NCI-H2227 (cell line): Measurements from ENCODE around the gene CSTB.
A peak's percentile ranks its signal among the peaks of the same experiment; 100 is the strongest.

ENCODE experiments used
- DNase-seq: peaks from one replicate; lab custom pipeline; 2025; ENCODE audit not compliant: unreplicated experiment; lab: John Stamatoyannopoulos, UW

CSTB gene

DNA sequence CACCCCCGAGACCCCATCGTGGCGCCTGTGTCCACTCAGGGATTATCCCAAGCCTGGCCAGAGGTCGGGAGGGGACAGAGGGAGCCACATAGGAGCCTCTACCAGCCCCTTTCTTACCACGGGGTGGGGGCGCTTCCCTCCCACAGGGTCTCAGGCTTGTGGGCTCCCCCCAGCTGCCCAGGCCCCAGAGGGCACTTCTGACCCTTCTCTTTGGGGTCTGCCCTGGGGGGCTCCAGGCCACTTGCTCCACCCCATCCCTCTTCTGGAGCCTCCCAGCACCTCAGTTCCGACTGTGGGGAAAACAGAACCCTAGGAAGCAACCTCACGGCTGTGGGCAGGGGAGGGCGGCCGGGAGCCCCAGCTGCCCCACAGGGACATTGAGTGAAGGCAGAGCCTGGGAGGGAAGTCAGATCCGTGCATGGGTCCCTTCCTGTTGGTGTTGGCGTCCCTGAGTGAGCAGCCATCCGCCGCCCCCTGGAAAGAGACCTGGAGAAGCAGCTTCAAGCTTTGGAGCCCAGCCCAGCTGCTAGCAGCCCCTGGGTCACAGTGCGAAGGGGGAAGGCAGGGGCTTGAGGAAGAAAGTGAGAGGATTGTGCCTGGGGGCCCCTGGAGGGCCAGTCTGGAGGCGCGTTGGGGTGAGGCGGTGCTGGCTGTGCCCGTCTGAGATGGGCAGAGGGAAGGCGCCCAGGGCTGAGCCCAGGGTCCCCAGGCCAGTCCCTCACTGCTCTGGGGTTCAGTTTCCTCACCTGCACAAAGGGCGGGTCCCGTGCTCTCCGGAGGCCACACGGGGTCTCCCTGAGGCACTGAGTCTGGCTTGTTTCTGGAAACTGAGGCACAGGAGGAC, 35.4 kb upstream of the CSTB start:
- no peak for DNase-seq

DNA sequence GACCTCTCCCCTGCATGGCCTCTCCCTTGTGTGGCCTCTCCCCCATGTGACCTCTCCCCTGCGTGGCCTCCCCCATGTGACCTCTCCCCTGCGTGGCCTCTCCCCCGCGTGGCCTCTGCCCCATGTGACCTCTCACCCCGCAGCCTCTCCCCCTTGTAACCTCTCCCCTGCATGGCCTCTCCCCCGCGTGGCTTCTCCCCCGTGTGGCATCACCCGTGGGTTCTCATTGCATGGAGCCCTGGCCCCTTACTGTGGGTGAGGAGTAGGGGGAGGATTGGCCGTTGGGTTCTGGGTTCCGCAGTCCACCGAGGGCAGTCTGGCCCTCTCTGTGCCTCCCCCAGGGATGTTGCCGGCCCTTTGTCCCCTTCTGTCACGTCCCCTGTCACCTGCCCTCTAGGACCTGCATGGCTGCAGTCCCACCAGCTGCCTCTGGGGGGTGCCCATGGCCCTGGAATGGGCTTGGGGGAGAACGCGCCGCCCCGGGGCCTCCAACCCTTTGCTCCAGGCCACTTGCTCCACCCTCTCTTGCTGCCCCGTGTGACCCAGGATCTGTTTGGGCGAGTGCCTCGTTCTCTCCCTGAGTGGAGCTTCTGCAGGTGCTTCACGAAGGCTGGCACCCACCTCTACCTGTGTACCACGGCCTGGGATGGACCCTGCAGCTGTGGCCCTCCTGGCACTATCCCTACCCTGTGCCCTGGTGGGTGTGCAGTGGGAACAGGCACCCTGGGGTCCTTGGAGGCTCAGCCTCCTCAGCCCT, 34.6 kb upstream of the CSTB start:
- DNase-seq: peak; percentile 86

DNA sequence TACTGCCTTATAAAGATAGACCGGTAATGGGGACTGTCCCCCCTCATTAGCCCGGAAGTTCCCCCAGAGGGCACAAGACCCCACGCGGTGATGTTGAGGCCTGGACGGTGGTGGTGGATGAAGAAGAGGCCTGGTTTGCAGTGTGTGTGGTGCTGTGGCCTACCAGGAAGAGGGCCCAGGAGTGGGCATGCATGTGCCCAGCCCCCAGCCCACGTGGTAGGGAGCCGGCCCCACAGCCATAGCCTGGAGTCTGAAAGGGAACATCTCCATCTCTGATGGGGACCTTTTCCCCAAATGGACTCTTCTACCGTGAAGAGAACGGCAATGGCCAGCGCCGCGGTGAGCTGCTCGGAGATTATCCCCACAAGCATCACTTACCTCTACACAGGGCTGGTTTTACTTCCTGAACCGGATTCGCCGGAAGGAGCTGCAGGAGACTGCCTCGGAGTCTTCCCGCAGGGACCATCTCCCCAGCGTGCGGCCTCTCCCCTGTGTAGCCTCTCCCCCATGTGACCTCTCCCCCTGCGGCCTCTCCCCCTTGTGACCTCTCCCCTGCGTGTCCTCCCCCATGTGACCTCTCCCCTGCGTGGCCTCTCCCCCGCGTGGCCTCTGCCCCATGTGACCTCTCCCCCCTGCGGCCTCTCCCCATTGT, 33.9 kb upstream of the CSTB start:
- DNase-seq: peak; percentile 20

DNA sequence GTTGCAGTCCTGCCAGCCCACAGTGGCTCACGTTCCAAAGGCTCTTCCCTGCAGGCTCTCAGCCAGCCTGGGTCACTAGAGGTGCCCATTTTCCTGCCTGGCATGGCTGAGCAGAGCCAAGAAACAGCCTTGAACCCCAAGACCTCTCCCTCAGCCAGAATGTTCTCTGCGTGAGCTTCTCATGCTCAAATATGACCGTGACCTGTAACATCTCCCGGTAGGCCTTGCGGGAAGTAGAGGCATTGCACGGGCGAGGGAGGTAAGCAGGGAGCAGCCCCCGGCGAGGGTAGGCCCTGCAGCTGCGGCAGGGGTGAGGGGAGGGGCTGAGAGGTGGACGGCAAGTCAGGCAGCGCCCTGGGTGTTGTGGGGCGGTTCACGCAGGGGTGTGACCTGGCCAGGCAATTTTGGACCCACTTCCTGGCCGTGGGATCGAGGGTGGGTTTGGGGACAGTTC, 33.3 kb upstream of the CSTB start:
- DNase-seq: no peak

DNA sequence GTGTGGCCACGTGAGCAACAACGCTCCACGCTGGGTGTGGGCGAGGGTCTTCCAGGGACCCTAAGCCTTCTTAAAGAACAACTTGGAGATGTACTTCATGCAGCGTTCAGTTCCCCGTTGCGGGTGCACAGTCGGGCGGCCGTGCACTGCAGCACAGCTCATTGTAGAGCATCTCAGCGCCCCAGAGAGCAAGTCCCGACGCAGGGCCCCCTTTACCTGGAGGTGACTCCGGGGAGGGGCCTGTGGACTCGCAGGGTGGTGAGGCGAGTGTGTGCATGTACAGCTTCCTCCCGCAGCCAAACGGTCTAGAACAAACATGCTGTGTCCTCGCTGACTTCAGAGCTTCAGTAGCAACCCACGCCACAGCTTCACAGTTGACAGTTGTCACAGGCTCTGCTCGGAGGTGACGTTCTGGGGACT, 32.7 kb upstream of the CSTB start:
- no peak for DNase-seq

DNA sequence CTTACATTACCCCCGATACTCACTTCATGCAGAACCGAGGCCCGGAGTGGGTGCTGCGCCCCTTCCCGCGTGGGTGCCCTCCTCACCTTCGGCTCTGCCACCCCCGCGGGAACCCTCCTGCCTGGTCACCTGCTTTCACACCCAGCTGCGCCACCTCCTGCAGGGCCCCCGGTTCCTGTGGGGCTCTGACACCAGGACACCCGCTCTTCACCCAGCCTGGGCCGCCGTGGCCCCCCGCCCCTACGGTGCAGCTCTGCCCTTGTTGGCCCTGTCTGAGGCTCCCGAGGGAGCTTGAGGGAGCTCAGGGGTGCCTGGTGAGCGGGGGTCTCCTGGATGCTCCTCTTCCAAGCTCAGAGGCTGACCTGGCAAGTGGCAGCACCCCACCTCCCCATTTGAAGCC, 32.3 kb upstream of the CSTB start:
- no peak for DNase-seq

DNA sequence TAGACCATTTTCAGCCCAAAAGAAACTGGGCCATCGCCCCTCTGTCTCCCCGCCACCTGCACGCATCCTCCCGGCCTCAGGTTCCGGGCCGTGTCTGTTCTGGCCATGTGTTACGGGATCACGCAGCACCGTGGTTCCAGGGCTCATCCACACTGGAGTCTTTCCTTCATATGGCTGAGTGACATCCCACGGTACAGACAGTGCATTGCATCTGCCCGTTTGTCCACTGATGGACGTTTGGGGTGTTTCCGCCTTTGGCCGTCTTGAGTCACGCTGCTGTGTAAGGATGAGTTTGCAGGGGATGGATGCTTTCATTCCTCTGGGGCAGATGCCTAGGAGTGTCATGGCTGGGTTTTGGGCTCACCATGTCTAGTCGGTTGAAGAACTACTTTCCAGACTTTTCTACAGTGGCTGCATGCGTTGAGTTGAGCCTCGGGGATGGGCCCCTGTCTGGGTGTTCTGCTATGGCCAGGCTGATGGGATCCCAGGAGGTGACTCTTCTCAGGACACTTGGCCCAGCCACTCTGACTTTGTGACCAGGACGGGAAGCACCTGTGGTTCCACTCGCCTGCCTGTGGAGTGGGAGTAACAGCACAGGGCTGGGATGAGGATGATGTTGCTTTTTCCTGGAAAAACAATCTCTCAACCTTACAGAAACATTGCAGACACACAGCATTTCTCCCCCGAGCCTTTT, 30.1 kb upstream of the CSTB start:
- DNase-seq: no peak

DNA sequence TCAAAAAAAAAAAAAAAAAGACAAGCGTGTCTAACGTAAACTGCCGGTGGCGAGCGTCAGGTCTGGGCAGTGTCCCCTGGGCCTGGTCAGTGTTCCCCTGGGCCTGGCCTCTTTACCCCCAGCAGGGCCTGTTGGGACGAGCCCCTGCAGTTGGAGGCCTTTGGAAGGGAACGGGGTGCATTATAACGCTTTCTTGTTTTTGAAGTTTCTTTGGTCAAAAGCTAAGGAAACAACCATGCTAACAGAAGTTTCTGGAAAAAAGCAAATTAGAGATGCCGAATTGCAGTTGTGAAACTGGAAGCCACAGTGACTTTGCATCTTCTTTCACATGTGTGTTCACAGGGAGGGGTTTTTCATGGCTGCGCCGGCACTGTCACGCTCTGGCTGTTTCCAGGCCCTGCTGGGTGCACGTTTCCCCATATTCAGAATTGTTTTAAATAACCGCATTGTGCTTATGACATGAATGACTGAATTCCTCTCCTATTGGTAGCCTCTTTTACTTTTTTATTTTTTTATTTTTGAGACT, 29.2 kb upstream of the CSTB start:
- DNase-seq: no peak

DNA sequence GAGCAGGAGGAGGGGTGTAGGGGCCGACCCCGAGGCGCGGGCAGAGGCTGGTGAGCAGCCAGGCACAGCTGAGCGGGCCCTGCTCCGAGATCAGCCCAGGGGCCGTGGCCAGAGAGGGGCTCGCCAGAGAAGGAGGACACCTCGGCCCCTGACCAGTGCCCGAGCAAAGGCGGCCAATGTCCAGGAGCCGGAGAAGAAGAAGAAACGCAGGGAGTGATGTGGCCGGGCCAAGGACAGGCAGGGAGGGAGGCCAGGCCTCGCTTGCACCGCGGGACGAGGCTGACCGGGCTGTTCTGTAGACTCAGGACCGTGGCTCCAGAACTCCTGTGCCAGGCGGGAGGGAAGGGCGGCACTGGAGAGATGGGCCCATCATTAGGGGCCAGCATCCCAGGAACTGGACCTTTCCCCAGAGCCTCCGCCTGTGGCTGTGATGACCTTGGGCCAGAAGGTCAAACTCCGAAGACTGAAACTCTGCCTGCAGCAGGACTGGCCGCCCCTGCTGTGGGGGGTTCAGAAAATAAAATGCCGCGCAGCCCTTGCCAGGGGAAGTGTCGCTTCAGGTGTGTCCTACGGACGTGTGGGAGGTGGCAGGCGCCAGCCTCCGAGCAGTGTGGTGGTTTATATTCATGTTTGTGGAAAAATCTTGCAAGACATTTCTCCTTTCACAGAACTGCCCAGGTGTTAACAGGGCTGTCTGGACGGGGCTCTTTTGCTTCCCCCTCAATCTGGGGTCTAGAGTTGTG, 27.6 kb upstream of the CSTB start:
- no peak for DNase-seq

DNA sequence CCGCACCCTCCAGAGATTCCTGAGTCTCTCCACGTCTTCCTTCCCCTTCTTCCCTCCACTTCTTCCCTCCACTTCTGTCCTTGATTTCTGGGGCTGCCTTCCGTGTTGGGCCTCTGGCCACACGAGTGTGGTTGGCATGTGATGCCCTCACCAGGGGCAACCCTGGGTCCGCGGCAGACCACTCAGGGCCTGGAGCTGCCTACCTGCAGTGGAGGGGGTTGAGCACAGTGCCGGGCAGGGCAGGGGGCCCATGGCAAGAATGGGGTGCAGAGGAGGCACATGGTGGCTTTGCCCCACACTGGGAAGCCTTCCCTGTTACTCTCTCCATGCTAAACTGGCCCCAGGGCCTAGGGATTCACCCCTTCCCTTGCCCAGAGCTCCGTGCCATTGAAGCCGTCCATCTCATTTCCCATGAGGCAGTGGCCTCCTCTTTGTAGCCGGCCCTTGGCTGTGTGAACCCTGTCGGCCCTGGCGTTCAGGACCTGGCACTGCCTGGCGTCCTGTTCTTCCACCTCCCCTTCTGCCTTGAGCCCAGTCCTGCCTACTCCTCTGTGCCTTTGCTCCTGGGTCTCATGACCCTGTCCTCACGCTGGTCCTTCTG, 26.7 kb upstream of the CSTB start:
- no peak for DNase-seq

DNA sequence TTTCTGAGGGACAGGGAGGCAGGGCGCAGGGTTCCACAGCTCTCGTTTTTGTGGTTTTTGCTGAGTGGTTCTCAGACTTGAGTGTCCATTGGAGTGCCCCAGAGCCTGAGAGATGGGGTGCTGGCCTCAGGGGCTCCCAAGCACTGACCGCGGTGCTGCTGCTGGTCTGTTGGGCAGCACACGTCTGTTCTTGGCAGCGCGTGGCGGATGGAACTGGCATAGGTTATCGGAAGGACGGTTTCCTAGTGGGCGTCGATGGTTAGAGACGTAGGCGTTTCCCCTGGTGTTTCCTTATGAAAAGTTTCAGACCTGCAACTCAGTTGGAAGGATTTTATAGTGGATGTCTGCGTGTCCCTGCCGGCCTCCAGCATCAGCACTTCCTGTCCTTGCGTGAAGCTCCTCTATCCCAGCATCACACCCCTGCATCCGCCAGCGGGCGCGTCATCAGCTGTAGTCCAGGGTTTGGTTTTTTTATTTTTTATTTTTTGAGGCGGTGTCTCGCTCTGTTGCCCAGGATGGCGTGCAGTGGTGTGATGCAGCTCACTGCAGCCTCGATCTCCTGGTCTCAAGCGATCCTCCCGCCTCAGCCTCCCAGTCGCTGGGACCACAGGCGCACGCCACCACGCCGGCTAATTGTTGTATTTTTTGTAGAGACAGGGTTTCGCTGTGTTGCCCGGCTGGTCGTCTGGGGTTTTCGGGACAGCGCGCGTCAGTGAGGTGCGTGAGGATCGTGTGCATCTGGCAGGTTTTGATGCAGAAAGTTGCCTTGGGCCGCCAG, 25.1 kb upstream of the CSTB start:
- no peak for DNase-seq

DNA sequence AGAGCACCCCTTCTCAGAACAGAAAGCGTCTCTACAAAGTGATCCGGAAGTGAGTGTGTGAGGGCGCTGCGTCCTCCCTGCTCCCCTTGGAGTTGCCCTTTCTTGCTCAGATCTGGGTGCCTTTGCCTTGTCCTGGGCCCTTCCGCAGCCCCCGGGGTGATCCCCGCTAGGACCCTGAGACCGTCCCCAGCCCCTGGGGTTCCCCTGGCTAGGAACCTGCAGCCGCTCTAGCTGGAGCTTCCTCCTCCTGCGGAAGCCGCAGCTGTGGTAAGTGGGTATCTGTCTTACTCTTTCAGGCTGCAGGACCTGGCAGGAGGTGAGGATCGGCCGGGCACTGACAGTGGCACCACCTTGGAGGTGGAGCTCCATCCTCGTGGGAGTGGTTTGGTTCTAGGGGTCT, 24.5 kb upstream of the CSTB start:
- no peak for DNase-seq

DNA sequence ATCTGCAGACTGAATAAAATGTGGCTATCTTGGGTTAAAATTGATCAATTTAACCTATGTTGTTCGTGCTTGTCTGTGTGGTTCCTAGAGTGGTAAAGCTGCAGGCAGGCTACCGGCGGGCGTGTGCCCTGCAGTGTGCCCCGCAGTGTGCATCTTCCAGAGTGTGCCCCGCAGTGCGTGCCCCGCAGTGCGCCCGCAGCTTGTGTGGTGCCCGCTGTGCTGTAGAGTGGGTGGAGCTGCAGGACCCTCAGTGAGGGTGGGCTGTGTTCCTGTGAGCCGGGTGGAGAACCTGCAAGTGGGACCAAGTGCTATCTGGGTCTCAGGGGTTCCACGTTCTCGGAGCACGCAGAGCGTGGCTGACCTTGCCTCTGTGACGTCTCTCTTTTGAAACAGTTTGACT, 24.0 kb upstream of the CSTB start:
- no peak for DNase-seq

DNA sequence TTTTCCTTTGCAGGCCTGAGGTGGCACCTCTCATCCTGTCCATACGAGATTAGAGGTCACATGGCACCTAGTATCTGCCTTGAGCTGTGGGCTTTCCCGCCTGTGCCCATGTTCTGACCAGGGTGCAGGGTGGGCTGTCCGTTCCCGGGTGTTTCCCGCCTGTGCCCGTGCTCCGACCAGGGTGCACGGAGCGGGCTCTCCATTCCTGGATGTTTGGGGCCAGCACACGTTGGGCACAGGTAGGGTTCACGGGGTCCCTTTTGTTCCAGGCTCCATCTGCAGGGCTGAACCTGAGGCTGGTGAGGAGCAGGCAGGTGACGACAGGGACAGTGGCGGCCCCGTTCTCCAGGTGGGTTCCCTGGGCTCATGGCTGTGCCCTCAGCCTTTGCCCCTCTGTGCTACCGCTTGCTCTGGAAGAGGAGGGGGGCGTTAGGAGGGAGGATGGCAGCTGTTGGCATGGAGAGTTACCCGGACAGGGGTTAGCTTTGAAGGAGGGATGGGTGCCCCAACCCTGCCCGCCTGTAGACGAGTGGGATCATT, 23.3 kb upstream of the CSTB start:
- DNase-seq: no peak

DNA sequence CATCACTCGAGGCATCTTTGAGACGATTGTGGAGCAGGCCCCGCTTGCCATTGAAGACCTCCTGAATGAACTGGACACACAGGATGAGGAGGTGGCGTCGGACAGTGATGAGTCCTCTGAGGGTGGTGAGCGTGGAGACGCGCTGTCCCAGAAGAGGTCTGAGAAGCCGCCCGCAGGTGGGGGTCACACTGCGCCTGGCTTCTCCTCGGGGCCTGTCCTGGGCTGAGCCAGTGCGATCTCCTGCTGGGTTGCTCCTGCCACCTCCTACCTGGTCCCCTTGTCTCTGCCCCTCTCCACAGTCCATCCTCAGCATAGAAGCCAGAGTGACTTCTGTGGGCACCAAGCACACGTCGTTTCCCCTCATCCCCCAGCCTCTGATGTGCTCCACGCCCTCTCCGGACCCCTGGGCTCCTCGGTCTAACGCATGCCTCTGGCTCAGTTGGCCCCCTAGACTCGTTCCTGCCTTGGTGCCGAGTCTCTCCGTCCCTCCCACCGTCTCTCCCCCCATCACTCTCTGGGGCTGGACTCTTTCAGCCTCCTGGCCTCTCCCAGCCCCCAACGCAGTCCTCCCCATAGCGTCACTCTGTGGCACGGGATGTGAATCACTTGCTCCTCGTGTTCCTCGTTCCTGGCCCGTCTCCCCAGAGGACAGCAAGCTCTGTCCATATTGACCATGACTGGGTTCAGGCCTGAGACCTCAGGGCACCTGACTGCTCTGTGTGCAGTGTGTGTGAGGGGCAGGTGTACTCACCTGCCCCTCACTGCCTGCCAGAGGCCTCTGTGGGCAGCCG, 22.0 kb upstream of the CSTB start:
- no peak for DNase-seq

DNA sequence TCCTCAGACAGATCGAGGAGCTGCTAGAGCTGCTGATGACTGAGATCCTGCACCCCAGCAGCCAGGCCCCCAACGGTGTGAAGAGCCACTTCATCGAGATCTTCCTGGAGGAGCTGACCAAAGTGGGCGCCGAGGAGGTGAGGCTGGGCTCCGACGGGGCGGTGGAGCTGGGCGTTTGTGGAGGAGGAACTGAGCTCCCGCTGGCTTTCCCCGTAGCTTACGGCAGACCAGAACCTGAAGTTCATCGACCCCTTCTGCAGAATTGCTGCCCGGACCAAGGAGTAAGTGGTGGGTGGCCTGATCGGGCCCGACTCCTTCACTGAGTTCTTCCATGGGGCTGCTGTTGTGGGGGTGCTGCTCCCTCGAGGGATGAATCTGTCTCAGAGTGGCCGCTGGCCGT, 21.3 kb upstream of the CSTB start:
- DNase-seq: no peak

DNA sequence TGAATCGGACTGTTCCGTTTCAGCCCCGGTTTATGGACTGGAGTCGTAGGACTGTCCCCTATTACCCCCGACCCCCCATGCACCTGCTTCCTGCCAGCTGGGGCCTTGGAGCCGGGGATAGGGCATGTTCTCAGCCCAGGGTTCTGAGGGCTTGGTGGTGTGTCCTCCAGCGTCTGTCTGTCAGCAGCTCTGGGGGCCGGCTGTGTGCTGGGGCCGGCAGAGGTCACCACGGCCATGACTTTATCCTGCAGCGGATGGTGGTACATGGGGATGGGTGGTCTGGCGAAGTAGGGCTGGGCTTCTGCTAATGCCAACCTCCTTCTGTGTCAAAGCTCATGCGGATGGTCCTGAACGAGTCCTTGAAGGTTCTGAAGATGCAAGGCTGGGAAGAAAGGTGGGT, 18.7 kb upstream of the CSTB start:
- DNase-seq: no peak

DNA sequence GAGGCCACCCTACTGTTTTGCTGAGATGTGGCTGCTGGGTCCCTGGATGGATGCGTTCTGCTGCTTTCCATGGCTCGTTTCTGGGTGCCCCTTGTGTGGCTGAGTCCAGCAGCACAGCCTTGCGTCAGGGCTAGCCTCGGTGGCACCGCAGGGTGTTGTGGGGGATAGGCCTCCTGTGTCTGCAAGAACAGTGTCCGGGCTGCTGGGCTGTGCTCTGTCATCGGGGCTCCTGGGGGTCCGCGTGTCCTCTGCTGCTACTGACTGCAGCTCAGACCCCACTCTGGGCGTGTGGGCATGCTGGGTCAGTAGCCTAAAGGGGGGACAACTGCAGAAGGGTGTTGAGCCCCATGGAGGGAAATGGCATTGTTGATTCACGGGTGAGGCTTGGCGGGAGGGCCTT, 18.2 kb upstream of the CSTB start:
- DNase-seq: no peak
